Small intestine (tissue), 7 donors: ENCODE data around the gene TCF4. TPM values are rescaled to one million over a fixed set of nuclear protein-coding genes. Genes with fewer than 3 reads are reported as not detected.

Source experiments
- DNase-seq, 2 donors: peaks; one replicate each; pipeline versions ENCODE4 v3.0.0 to v3.0.0-alpha.2; 2013
- FAIRE-seq: peaks from 2 replicates; lab custom pipeline; 2012; peaks lifted over from hg19 to GRCh38; lab: Jason Lieb, UNC
- H3K27ac ChIP-seq, 3 donors: one replicate each; pipeline ENCODE4 v1.5.1; 2013; ENCODE audit warnings: low read length in 2 of 3, mild to moderate bottlenecking in 2 of 3, control low read depth in 1 of 3, inconsistent platforms in 1 of 3, low read depth in 1 of 3, moderate library complexity in 1 of 3
- H3K27me3 ChIP-seq, 3 donors: one replicate each; pipeline ENCODE4 v1.6.1; 2013; ENCODE audit warnings: low read length in 3 of 3, inconsistent platforms in 1 of 3; ENCODE audit not compliant: control insufficient read depth in 3 of 3, insufficient read depth in 3 of 3
- H3K36me3 ChIP-seq, 3 donors: one replicate each; pipeline ENCODE4 v1.6.1; 2013; ENCODE audit warnings: low read length in 3 of 3, inconsistent platforms in 1 of 3, low read depth in 1 of 3, mild to moderate bottlenecking in 1 of 3, moderate library complexity in 1 of 3; ENCODE audit not compliant: control insufficient read depth in 3 of 3, insufficient read depth in 2 of 3
- H3K4me1 ChIP-seq, 3 donors: one replicate each; pipeline ENCODE4 v1.6.1; 2013; ENCODE audit warnings: low read length in 2 of 3, inconsistent platforms in 1 of 3, low read depth in 1 of 3, mild to moderate bottlenecking in 1 of 3, moderate library complexity in 1 of 3; ENCODE audit not compliant: control insufficient read depth in 3 of 3, insufficient read depth in 2 of 3
- H3K4me3 ChIP-seq, 3 donors: one replicate each; pipeline ENCODE4 v1.5.1; 2013; ENCODE audit warnings: low read length in 3 of 3, control low read depth in 1 of 3, inconsistent platforms in 1 of 3, low read depth in 1 of 3, mild to moderate bottlenecking in 1 of 3, moderate library complexity in 1 of 3
- H3K9me3 ChIP-seq, 2 donors: one replicate each; pipeline ENCODE4 v1.6.1; 2013; ENCODE audit warnings: low read depth in 1 of 2, low read length in 1 of 2; ENCODE audit not compliant: control insufficient read depth in 2 of 2, insufficient read depth in 1 of 2
- WGBS, 3 donors: extraction: QIAGEN DNeasy Blood & Tissue Kit; methylation state at CpG; one replicate each; pipeline ENCODE4 v1.1.7; 2013; 5-methylcytosine and 5-hydroxymethylcytosine counted together
- polyA plus RNA-seq, 4 donors: library from polyadenylated mRNA; stranded (reverse) in 3 of 4; unstranded in 1 of 4; fragments of 200-250 nt in 3 of 4; fragments of 120-200 nt in 1 of 4; gene quantifications; one replicate each; pipeline versions ENCODE4 v1.2.1 to v1.2.3, GENCODE V29; 2013
- donor health status: healthy with polysubstance abuse.
- donor health status: control.
- donor health status: control.
- donor health status: Bipolar disorder and iron deficiency.
- donor health status: healthy.

Gene TCF4
- polyA plus RNA-seq, 4 donors = 0.67 to 23.7 (median 11.5) TPM

DNA sequence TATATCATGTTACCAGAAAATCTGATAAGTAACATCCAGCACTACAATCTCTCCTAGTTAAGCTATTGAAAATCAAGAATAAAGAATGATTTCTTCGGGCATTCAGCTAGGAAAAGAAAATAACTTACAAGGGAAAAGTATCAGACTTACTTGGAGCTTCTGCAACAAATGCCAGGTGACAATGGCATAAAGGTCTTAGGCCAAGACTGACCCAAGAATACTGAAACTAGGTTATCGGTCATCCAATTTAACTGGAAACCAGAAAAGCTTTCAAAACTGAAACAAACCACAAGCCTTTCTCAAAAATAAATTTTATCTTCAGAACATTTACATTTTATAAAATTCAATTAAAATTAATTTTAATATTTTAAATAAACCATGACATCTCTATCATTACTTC lies 414.7 kb downstream of the TCF4 start:
- 80 to 88% (median 85%) methylated on average over 2 of the region's 2 CpGs for WGBS, 3 donors
- H3K36me3 ChIP-seq = no peaks in the 10 kb centered on the region
- FAIRE-seq = no peak
- no peaks in the 10 kb centered on the region for H3K9me3 ChIP-seq
- no peak overlapping the region for H3K27ac ChIP-seq
- H3K27me3 ChIP-seq = no peaks in the 10 kb centered on the region
- no peak overlapping the region for H3K4me3 ChIP-seq
- no peaks in the 10 kb centered on the region for H3K4me1 ChIP-seq
- DNase-seq = no peak
